Breast epithelium (tissue), 4 donors: ENCODE data around the gene SERPINA4. TPM values are rescaled to one million over a fixed set of nuclear protein-coding genes. Genes with fewer than 3 reads are reported as not detected.
"Not testable (repeated sequence)": the region's sequence is repeated elsewhere in the genome, so short reads cannot be mapped to it uniquely, and the experiment has no call there.

Experiments
- DNase-seq, 2 donors: peaks; one replicate each; pipeline ENCODE4 v3.0.0-alpha.2; 2019; ENCODE audit warnings: low spot score in 2 of 2
- H3K27ac ChIP-seq, 2 donors: fragments of 200-600 bp; sonication (generic) in 1 of 2; one replicate each; pipeline ENCODE4 v1.5.1; 2016 to 2019; ENCODE audit warnings: mild to moderate bottlenecking in 1 of 2
- H3K27me3 ChIP-seq, 2 donors: fragments of 200-600 bp; sonication (generic) in 1 of 2; one replicate each; pipeline versions ENCODE4 v1.5.1 to v1.6.0; 2017 to 2019; ENCODE audit warnings: control low read depth in 1 of 2, mild to moderate bottlenecking in 1 of 2
- H3K36me3 ChIP-seq: fragments of 200-600 bp; one replicate; pipeline ENCODE4 v1.5.1; 2019
- H3K4me1 ChIP-seq, 2 donors: fragments of 200-600 bp; sonication (generic); one replicate each; pipeline ENCODE4 v1.5.1; 2016 to 2019; ENCODE audit warnings: control low read depth in 1 of 2
- H3K4me3 ChIP-seq, 3 donors: fragments of 200-600 bp; sonication (generic); 1 replicate in 2 of 3; 2 replicates in 1 of 3; pipeline ENCODE4 v1.5.1; 2016 to 2019; ENCODE audit warnings: mild to moderate bottlenecking in 3 of 3, moderate library complexity in 2 of 3
- H3K9me3 ChIP-seq, 2 donors: fragments of 200-600 bp; sonication (generic) in 1 of 2; one replicate each; pipeline ENCODE4 v1.5.1; 2016 to 2019; ENCODE audit warnings: control low read depth in 1 of 2
- POLR2A ChIP-seq: fragments of 450-650 bp; IDR thresholded peaks from one replicate; pipeline ENCODE4 v1.6.1; 2016; ENCODE audit warnings: antibody characterized with exemption, mild to moderate bottlenecking, moderate library complexity
- POLR2AphosphoS5 ChIP-seq, 3 donors: sonication (generic); formaldehyde crosslinking; IDR thresholded peaks; one replicate each; pipeline ENCODE4 v1.6.1; 2017; ENCODE audit warnings: antibody characterized with exemption in 3 of 3
- intact Hi-C: fragments of 100-400 bp; cut with DNase I; formaldehyde crosslinking; loops from one replicate; pipeline ENCODE4 v1.15.1; 2023; ENCODE audit warnings: low total_unique reads
- total RNA-seq, 3 donors: library from RNA; depleted of rRNA; stranded (reverse); fragments of >200 nt; gene quantifications; one replicate each; pipeline ENCODE4 v1.1.0, GENCODE V29; 2016
- TF ChIP-seq, protein P1 (sequence below), 3 donors: fragments of 450-650 bp; IDR thresholded peaks; one replicate each; pipeline ENCODE4 v1.5.1; 2016 to 2017; ENCODE audit warnings: antibody characterized with exemption in 3 of 3, mild to moderate bottlenecking in 3 of 3, moderate library complexity in 3 of 3

Gene SERPINA4
- total RNA-seq, 3 donors from 2014 or later, result not detected

- intact Hi-C loops, result no loop called here
- no peak for DNase-seq
- H3K4me1 ChIP-seq, result peaks cover 14 to 40% of the 10 kb centered on the region in 2 donors
- H3K27me3 ChIP-seq, result no peaks in the 10 kb centered on the region
- H3K36me3 ChIP-seq, result no peaks in the 10 kb centered on the region
- no peaks in the 10 kb centered on the region for H3K9me3 ChIP-seq
- no peak overlapping the region for H3K4me3 ChIP-seq
- TF ChIP-seq POLR2AphosphoS5 (IDR thresholded peaks at IDR 0.05) (no peak), POLR2A (no peak)
- TF ChIP-seq, protein P1, sequence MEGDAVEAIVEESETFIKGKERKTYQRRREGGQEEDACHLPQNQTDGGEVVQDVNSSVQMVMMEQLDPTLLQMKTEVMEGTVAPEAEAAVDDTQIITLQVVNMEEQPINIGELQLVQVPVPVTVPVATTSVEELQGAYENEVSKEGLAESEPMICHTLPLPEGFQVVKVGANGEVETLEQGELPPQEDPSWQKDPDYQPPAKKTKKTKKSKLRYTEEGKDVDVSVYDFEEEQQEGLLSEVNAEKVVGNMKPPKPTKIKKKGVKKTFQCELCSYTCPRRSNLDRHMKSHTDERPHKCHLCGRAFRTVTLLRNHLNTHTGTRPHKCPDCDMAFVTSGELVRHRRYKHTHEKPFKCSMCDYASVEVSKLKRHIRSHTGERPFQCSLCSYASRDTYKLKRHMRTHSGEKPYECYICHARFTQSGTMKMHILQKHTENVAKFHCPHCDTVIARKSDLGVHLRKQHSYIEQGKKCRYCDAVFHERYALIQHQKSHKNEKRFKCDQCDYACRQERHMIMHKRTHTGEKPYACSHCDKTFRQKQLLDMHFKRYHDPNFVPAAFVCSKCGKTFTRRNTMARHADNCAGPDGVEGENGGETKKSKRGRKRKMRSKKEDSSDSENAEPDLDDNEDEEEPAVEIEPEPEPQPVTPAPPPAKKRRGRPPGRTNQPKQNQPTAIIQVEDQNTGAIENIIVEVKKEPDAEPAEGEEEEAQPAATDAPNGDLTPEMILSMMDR (IDR thresholded peaks at IDR 0.05), result no peak
- peak overlapping the region; percentile 68 to 96 for H3K27ac ChIP-seq
Observed at GRCh38 chr14:94602722-94603121, 41.5 kb downstream of the SERPINA4 start.

GRCh38 chr14:94605361-94605760 lies 44.1 kb downstream of the SERPINA4 start:
- intact Hi-C loops, result no loop called here
- TF ChIP-seq, protein P1 (IDR thresholded peaks at IDR 0.05), result no peak
- TF ChIP-seq POLR2AphosphoS5 (IDR thresholded peaks at IDR 0.05) (no peak), POLR2A (no peak)
- H3K9me3 ChIP-seq, result no peaks in the 10 kb centered on the region
- no peak for DNase-seq
- peak overlapping the region in 1 of 2 donors; percentile 14 for H3K27ac ChIP-seq
- peaks cover 1 to 17% of the 10 kb centered on the region in 2 donors for H3K4me1 ChIP-seq
- no peak overlapping the region for H3K4me3 ChIP-seq
- no peaks in the 10 kb centered on the region for H3K36me3 ChIP-seq
- H3K27me3 ChIP-seq, result no peaks in the 10 kb centered on the region

GRCh38 chr14:94608966-94609365 lies 47.7 kb downstream of the SERPINA4 start:
- H3K9me3 ChIP-seq, H3K36me3 ChIP-seq, H3K4me3 ChIP-seq, H3K4me1 ChIP-seq, H3K27me3 ChIP-seq, DNase-seq, H3K27ac ChIP-seq, intact Hi-C loops: not testable (repeated sequence)

- DNase-seq, result no peak
- Histone ChIP-seq H3K27ac (peak overlapping the region; percentile 80 to 82), H3K9me3 (peaks cover under 1 to 1% of the 10 kb centered on the region in 2 donors), H3K4me3 (no peak overlapping the region), H3K27me3 (no peaks in the 10 kb centered on the region), H3K36me3 (no peaks in the 10 kb centered on the region), H3K4me1 (no peaks in the 10 kb centered on the region)
- intact Hi-C loops, result no loop called here
- TF ChIP-seq, protein P1 (IDR thresholded peaks at IDR 0.05), result no peak
- TF ChIP-seq POLR2AphosphoS5 (IDR thresholded peaks at IDR 0.05), result no peak
Observed at GRCh38 chr14:94611179-94611578, 49.9 kb downstream of the SERPINA4 start.

DNA sequence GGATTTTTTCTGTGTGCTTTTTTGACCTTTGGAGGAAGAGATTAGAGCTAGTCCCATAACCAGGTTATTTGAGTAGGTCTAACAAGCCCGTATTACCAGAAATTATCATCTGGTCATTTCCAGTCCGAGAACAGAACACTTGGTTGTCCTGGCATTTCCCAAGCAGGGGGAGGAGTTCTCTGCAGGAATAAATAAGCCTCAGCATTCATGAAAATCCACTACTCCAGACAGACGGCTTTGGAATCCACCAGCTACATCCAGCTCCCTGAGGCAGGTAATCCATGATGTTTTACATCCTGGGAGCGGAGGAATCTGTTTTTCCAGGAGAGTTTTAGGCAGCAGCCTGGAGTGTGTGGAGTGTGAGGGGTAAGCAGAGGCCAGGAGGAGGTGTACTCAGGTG lies 50.9 kb downstream of the SERPINA4 start, which contains the start of gene SERPINA3:
TSS of gene SERPINA3 (plus strand) at position 218 of the 400 bp plus-strand sequence. CDS start 2,051 bp downstream, outside the sequence.
- H3K27ac ChIP-seq, result peak within 1 kb of the TSS; percentile 80 to 82
- intact Hi-C loops, result no loop called here
- peaks cover 10 to 11% of the 10 kb centered on the region in 2 donors for H3K9me3 ChIP-seq
- no peaks in the 10 kb centered on the region for H3K36me3 ChIP-seq
- peak in 1 of 2 donors; percentile 72 for DNase-seq
- no peaks in the 10 kb centered on the region for H3K27me3 ChIP-seq
- H3K4me1 ChIP-seq, result no peaks in the 10 kb centered on the region
- peak within 1 kb of the TSS; percentile 12 to 64 (median 49) for H3K4me3 ChIP-seq
- TF ChIP-seq, protein P1 (IDR thresholded peaks at IDR 0.05), result no peak
- peak; percentile 80 for TF ChIP-seq POLR2A
- TF ChIP-seq POLR2AphosphoS5 (IDR thresholded peaks at IDR 0.05), result peak; percentile 31 to 70 (median 66)
